Right lobe of liver (tissue), 4 donors: ENCODE measurements around the gene LPCAT1.

Source experiments
- POLR2A ChIP-seq: fragments of 450-650 bp; IDR thresholded peaks from one replicate; pipeline ENCODE4 v1.6.1; 2017; ENCODE audit warnings: antibody characterized with exemption, mild to moderate bottlenecking
- TF ChIP-seq, protein P1 (sequence below), 4 donors: fragments of 200-600 bp in 3 of 4; fragments of 450-650 bp in 1 of 4; IDR thresholded peaks; one replicate each; pipeline versions ENCODE4 v1.5.1 to v1.8.0; 2016 to 2022; ENCODE audit warnings: antibody characterized with exemption in 4 of 4, mild to moderate bottlenecking in 2 of 4
- donor health status: DM: no; HTN: no; CAD: no.
- donor health status: DM: no; HTN: no; CAD: no.
- donor health status: DM: no; HTN: yes; CAD: no.

DNA sequence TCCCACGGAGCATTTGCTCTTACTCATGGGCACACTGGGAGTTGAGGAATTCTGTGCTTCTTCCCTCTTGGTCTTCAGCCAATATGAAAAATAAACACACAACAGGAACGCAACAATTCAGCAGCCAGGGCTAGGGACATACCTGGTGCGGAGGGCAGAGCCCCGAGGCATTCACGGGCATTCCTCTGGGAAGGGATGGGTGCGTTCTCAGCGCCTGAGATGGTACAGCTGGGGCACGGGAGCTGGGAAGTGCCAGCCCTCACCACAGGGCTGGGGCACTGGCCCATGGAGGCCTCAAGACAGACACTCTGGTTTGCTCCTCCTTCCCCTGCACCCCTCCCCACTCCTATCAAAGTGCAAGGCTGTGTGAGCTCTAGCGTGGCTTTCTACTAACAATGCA is 80.6 kb downstream of the LPCAT1 start:
- TF ChIP-seq, protein P1, sequence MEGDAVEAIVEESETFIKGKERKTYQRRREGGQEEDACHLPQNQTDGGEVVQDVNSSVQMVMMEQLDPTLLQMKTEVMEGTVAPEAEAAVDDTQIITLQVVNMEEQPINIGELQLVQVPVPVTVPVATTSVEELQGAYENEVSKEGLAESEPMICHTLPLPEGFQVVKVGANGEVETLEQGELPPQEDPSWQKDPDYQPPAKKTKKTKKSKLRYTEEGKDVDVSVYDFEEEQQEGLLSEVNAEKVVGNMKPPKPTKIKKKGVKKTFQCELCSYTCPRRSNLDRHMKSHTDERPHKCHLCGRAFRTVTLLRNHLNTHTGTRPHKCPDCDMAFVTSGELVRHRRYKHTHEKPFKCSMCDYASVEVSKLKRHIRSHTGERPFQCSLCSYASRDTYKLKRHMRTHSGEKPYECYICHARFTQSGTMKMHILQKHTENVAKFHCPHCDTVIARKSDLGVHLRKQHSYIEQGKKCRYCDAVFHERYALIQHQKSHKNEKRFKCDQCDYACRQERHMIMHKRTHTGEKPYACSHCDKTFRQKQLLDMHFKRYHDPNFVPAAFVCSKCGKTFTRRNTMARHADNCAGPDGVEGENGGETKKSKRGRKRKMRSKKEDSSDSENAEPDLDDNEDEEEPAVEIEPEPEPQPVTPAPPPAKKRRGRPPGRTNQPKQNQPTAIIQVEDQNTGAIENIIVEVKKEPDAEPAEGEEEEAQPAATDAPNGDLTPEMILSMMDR (IDR thresholded peaks at IDR 0.05), result no peak
- no peak for TF ChIP-seq POLR2A
